Measurements from ENCODE around the gene MSTO1.
"Not testable (repeated sequence)": the region's sequence is repeated elsewhere in the genome, so short reads cannot be mapped to it uniquely, and the experiment has no call there.

- TF ChIP-seq EZH2 (IDR thresholded peaks at IDR 0.05; ENCODE audit: insufficient read depth, poor library complexity, severe bottlenecking); EZH2phosphoT487 (IDR thresholded peaks at IDR 0.05; ENCODE audit: insufficient read depth, low read depth): not testable (repeated sequence)
Measured at GRCh38 chr1:155599828-155600572, 10.0 kb upstream of the MSTO1 start.
